Vagina (tissue), 2 donors: ENCODE results near the gene GRM8. TPM values are rescaled to one million over a fixed set of nuclear protein-coding genes. Genes with fewer than 3 reads are reported as not detected.

ENCODE experiments used
- DNase-seq, 2 donors: peaks; one replicate each; pipeline ENCODE4 v3.0.0-alpha.2; 2017; ENCODE audit errors: extremely low spot score in 2 of 2
- H3K27ac ChIP-seq: fragments of 200-600 bp; sonication (generic); one replicate; pipeline ENCODE4 v1.5.1; 2019
- H3K27me3 ChIP-seq: fragments of 200-600 bp; sonication (generic); one replicate; pipeline ENCODE4 v1.5.1; 2019
- H3K36me3 ChIP-seq, 2 donors: fragments of 200-600 bp; sonication (generic); one replicate each; pipeline ENCODE4 v1.5.1; 2017 to 2019
- H3K4me1 ChIP-seq: fragments of 200-600 bp; sonication (generic); one replicate; pipeline ENCODE4 v1.5.1; 2019
- H3K4me3 ChIP-seq, 2 donors: fragments of 200-600 bp; sonication (generic); 1 replicate in 1 of 2; 2 replicates in 1 of 2; pipeline ENCODE4 v1.5.1; 2016 to 2019
- H3K9me3 ChIP-seq: fragments of 200-600 bp; sonication (generic); one replicate; pipeline ENCODE4 v1.5.1; 2019
- POLR2A ChIP-seq, 2 donors: fragments of 450-650 bp; IDR thresholded peaks; one replicate each; pipeline ENCODE4 v1.6.1; 2017; ENCODE audit warnings: antibody characterized with exemption in 2 of 2, mild to moderate bottlenecking in 2 of 2, moderate library complexity in 2 of 2
- POLR2AphosphoS5 ChIP-seq, 2 donors: sonication (generic); formaldehyde crosslinking; IDR thresholded peaks; one replicate each; pipeline ENCODE4 v1.9.0; 2017; ENCODE audit warnings: antibody characterized with exemption in 2 of 2, mild to moderate bottlenecking in 2 of 2, low read depth in 1 of 2; ENCODE audit not compliant: insufficient read depth in 1 of 2
- intact Hi-C: fragments of 100-400 bp; cut with DNase I; formaldehyde crosslinking; loops from one replicate; pipeline ENCODE4 v1.15.1; 2023
- total RNA-seq: library from RNA; depleted of rRNA; stranded (reverse); fragments of >200 nt; gene quantifications from one replicate; pipeline ENCODE4 v1.2.3, GENCODE V29; 2016
- TF ChIP-seq, protein P1 (sequence below), 3 experiments: fragments of 450-650 bp in 2 of 3; fragments of 200-600 bp in 1 of 3; sonication (generic) in 1 of 3; IDR thresholded peaks; one replicate each; pipeline ENCODE4 v1.5.1; 2017 to 2019; ENCODE audit warnings: antibody characterized with exemption in 3 of 3, mild to moderate bottlenecking in 2 of 3, moderate library complexity in 2 of 3

The GRM8 gene
- total RNA-seq, 1 donor from 2014 or later = not detected

- no peaks in the 10 kb centered on the region for H3K4me1 ChIP-seq
- intact Hi-C loops = no loop called here
- no peaks in the 10 kb centered on the region for H3K27me3 ChIP-seq
- no peaks in the 10 kb centered on the region for H3K9me3 ChIP-seq
- TF ChIP-seq, protein P1, sequence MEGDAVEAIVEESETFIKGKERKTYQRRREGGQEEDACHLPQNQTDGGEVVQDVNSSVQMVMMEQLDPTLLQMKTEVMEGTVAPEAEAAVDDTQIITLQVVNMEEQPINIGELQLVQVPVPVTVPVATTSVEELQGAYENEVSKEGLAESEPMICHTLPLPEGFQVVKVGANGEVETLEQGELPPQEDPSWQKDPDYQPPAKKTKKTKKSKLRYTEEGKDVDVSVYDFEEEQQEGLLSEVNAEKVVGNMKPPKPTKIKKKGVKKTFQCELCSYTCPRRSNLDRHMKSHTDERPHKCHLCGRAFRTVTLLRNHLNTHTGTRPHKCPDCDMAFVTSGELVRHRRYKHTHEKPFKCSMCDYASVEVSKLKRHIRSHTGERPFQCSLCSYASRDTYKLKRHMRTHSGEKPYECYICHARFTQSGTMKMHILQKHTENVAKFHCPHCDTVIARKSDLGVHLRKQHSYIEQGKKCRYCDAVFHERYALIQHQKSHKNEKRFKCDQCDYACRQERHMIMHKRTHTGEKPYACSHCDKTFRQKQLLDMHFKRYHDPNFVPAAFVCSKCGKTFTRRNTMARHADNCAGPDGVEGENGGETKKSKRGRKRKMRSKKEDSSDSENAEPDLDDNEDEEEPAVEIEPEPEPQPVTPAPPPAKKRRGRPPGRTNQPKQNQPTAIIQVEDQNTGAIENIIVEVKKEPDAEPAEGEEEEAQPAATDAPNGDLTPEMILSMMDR (IDR thresholded peaks at IDR 0.05) = no peak
- TF ChIP-seq POLR2AphosphoS5 (IDR thresholded peaks at IDR 0.05; ENCODE audit: insufficient read depth in 1 of 2, low read depth in 1 of 2) (no peak), POLR2A (IDR thresholded peaks at IDR 0.05) (no peak)
- H3K4me3 ChIP-seq = no peak overlapping the region
- no peak overlapping the region for H3K27ac ChIP-seq
- no peak for DNase-seq
- H3K36me3 ChIP-seq = no peaks in the 10 kb centered on the region
Observed at GRCh38 chr7:126668367-126668752, 584.4 kb downstream of the GRM8 start.

DNA sequence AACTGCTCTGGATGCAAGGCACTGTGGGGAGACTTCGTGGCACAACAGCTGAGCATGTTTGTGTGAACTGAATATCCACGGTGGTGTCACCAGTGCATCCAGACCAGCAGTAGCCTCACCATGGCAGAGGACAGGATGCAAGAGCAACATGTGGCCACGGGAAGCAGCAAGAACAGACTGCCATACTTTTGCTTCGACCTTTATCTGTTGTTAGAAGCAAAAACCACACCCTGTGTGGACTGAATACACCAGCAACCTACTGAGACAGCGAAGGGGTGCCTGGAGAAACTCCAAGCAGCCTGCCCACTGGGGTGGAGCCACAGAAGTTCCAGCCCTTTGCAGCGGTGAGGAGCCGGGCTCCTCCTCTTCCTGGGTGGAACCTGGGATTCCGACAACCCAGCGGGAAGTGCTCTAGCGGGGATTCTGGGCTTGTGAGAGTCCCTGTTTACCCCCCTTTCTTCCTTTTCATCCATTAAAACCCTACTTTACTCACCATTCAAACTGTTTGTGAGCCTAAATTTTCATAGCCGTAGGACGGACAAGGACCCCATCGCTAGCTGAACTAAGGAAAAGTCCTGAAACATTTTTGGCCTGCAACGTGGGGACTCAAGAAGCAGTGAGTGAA is 584.9 kb downstream of the GRM8 start:
- intact Hi-C loops = no loop called here
- no peaks in the 10 kb centered on the region for H3K4me1 ChIP-seq
- no peaks in the 10 kb centered on the region for H3K9me3 ChIP-seq
- H3K4me3 ChIP-seq = no peak overlapping the region
- no peak for DNase-seq
- H3K27ac ChIP-seq = no peak overlapping the region
- H3K36me3 ChIP-seq = no peaks in the 10 kb centered on the region
- no peaks in the 10 kb centered on the region for H3K27me3 ChIP-seq
- no peak for TF ChIP-seq POLR2A (IDR thresholded peaks at IDR 0.05)
- TF ChIP-seq, protein P1 (IDR thresholded peaks at IDR 0.05) = no peak
- no peak for TF ChIP-seq POLR2AphosphoS5 (IDR thresholded peaks at IDR 0.05; ENCODE audit: insufficient read depth in 1 of 2, low read depth in 1 of 2)

- no peaks in the 10 kb centered on the region for H3K4me1 ChIP-seq
- intact Hi-C loops = no loop called here
- H3K27ac ChIP-seq = no peak overlapping the region
- no peaks in the 10 kb centered on the region for H3K9me3 ChIP-seq
- TF ChIP-seq POLR2A (IDR thresholded peaks at IDR 0.05) = no peak
- TF ChIP-seq POLR2AphosphoS5 (IDR thresholded peaks at IDR 0.05; ENCODE audit: insufficient read depth in 1 of 2, low read depth in 1 of 2) = no peak
- TF ChIP-seq, protein P1 (IDR thresholded peaks at IDR 0.05) = no peak
- DNase-seq = no peak
- H3K4me3 ChIP-seq = no peak overlapping the region
- no peaks in the 10 kb centered on the region for H3K27me3 ChIP-seq
- H3K36me3 ChIP-seq = no peaks in the 10 kb centered on the region
Observed at GRCh38 chr7:126662856-126663255, 589.9 kb downstream of the GRM8 start.

GRCh38 chr7:126659124-126659523 is 593.6 kb downstream of the GRM8 start:
- Histone ChIP-seq H3K9me3 (no peaks in the 10 kb centered on the region), H3K4me1 (no peaks in the 10 kb centered on the region), H3K4me3 (no peak overlapping the region), H3K27ac (no peak overlapping the region), H3K27me3 (no peaks in the 10 kb centered on the region), H3K36me3 (no peaks in the 10 kb centered on the region)
- intact Hi-C loops = no loop called here
- no peak for DNase-seq
- no peak for TF ChIP-seq POLR2AphosphoS5 (IDR thresholded peaks at IDR 0.05; ENCODE audit: insufficient read depth in 1 of 2, low read depth in 1 of 2)
- no peak for TF ChIP-seq POLR2A (IDR thresholded peaks at IDR 0.05)
- TF ChIP-seq, protein P1 (IDR thresholded peaks at IDR 0.05) = no peak

DNA sequence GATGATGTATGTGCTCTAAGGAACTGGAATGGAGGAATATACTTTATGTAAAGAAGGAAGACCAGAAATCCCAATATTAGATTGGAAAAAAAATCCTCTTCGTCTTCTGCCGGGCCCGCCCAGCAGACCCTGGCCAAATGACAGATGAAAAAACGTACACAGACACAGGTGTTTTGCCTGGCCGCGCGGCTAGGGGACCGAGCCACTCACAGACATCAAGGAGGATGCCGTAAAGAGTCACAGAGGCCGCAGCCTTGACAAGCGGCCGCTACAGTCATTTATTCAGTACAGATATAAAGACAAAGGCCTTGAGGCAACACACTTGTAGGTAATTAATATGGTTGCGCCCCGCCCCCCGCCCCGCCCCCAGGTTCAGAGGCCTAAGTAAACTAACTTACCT is 594.1 kb downstream of the GRM8 start:
- no peak overlapping the region for H3K27ac ChIP-seq
- no peak overlapping the region for H3K4me3 ChIP-seq
- H3K4me1 ChIP-seq = no peaks in the 10 kb centered on the region
- H3K9me3 ChIP-seq = no peaks in the 10 kb centered on the region
- TF ChIP-seq POLR2A (IDR thresholded peaks at IDR 0.05) (no peak), POLR2AphosphoS5 (IDR thresholded peaks at IDR 0.05; ENCODE audit: insufficient read depth in 1 of 2, low read depth in 1 of 2) (no peak)
- TF ChIP-seq, protein P1 (IDR thresholded peaks at IDR 0.05) = no peak
- DNase-seq = no peak
- intact Hi-C loops = no loop called here
- H3K27me3 ChIP-seq = no peaks in the 10 kb centered on the region
- H3K36me3 ChIP-seq = no peaks in the 10 kb centered on the region
